Measurements from ENCODE around the gene QRICH1. TPM values are rescaled to one million over a fixed set of nuclear protein-coding genes. Genes with fewer than 3 reads are reported as not detected.

QRICH1 gene
- total and polyA plus RNA-seq, 3 donors from 2014 or later, result 126 to 287 (median 280) TPM

- WGBS, 2 donors, result 82 to 85% methylated on average over 11 to 14 of the region's 14 CpGs
- no peaks in the 10 kb centered on the region for H3K36me3 ChIP-seq (ENCODE audit: low read depth, missing control alignments)
- no peak for DNase-seq
- H3K4me3 ChIP-seq, result no peak overlapping the region
- H3K9me3 ChIP-seq, result no peaks in the 10 kb centered on the region
- no peak overlapping the region for H3K27ac ChIP-seq
- no peaks in the 10 kb centered on the region for H3K4me1 ChIP-seq
- intact Hi-C loops (cut with DNase I; ENCODE audit: low total_unique reads), result no loop called here
- H3K27me3 ChIP-seq, result no peaks in the 10 kb centered on the region
- no peak for TF ChIP-seq POLR2A (IDR thresholded peaks at IDR 0.05)
- TF ChIP-seq, protein P1, sequence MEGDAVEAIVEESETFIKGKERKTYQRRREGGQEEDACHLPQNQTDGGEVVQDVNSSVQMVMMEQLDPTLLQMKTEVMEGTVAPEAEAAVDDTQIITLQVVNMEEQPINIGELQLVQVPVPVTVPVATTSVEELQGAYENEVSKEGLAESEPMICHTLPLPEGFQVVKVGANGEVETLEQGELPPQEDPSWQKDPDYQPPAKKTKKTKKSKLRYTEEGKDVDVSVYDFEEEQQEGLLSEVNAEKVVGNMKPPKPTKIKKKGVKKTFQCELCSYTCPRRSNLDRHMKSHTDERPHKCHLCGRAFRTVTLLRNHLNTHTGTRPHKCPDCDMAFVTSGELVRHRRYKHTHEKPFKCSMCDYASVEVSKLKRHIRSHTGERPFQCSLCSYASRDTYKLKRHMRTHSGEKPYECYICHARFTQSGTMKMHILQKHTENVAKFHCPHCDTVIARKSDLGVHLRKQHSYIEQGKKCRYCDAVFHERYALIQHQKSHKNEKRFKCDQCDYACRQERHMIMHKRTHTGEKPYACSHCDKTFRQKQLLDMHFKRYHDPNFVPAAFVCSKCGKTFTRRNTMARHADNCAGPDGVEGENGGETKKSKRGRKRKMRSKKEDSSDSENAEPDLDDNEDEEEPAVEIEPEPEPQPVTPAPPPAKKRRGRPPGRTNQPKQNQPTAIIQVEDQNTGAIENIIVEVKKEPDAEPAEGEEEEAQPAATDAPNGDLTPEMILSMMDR (IDR thresholded peaks at IDR 0.05), result no peak
Observed at GRCh38 chr3:49112262-49112661, 18.4 kb upstream of the QRICH1 start.

GRCh38 chr3:49111347-49111746 lies 17.5 kb upstream of the QRICH1 start:
- Histone ChIP-seq H3K4me3 (no peak overlapping the region), H3K4me1 (no peaks in the 10 kb centered on the region), H3K36me3 (ENCODE audit: low read depth, missing control alignments) (no peaks in the 10 kb centered on the region), H3K27me3 (no peaks in the 10 kb centered on the region), H3K9me3 (no peaks in the 10 kb centered on the region), H3K27ac (no peak overlapping the region)
- WGBS, 2 donors, result 75% methylated on average over 6 of the region's 6 CpGs; no CpG with 5 or more reads in 1 of the 2 donors
- TF ChIP-seq POLR2A (IDR thresholded peaks at IDR 0.05), result no peak
- TF ChIP-seq, protein P1 (IDR thresholded peaks at IDR 0.05), result no peak
- intact Hi-C loops (cut with DNase I; ENCODE audit: low total_unique reads), result no loop called here
- no peak for DNase-seq

DNA sequence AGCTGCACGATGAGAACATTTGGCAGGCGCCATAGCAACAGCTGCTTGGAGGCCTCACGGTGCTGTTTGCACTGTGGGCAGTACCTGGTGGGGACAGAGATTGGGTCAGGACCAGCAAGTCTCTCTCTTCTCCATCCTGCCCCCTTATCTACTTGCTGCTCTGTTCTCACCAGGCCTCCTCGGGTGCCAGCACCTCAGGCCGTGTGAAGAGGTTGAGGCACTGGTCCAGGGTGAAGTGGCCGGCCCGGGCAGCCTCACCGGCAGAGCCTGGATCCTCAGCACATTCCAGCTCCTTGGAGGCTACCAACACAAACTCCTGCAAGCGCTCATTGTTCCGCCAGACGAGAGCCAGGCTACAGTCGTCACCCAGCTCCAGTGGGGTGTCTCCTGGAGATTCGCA lies 16.9 kb upstream of the QRICH1 start:
- H3K27me3 ChIP-seq, result no peaks in the 10 kb centered on the region
- no peak overlapping the region for H3K4me3 ChIP-seq
- no peak for DNase-seq
- no peak for TF ChIP-seq POLR2A (IDR thresholded peaks at IDR 0.05)
- TF ChIP-seq, protein P1 (IDR thresholded peaks at IDR 0.05), result no peak
- H3K36me3 ChIP-seq (ENCODE audit: low read depth, missing control alignments), result no peaks in the 10 kb centered on the region
- no peaks in the 10 kb centered on the region for H3K9me3 ChIP-seq
- no peaks in the 10 kb centered on the region for H3K4me1 ChIP-seq
- H3K27ac ChIP-seq, result no peak overlapping the region
- intact Hi-C loops (cut with DNase I; ENCODE audit: low total_unique reads), result no loop called here
- WGBS, 2 donors, result 82 to 85% methylated on average over 10 to 13 of the region's 13 CpGs

- no peak for DNase-seq
- intact Hi-C loops (cut with DNase I; ENCODE audit: low total_unique reads), result no loop called here
- H3K36me3 ChIP-seq (ENCODE audit: low read depth, missing control alignments), result no peaks in the 10 kb centered on the region
- no peaks in the 10 kb centered on the region for H3K27me3 ChIP-seq
- peaks cover 13% of the 10 kb centered on the region for H3K4me1 ChIP-seq
- no peaks in the 10 kb centered on the region for H3K9me3 ChIP-seq
- TF ChIP-seq, protein P1 (IDR thresholded peaks at IDR 0.05), result no peak
- no peak for TF ChIP-seq POLR2A (IDR thresholded peaks at IDR 0.05)
- no peak overlapping the region for H3K4me3 ChIP-seq
- WGBS, 2 donors, result 73 to 77% methylated on average over 6 to 14 of the region's 14 CpGs
- no peak overlapping the region for H3K27ac ChIP-seq
Observed at GRCh38 chr3:49108346-49108745, 14.5 kb upstream of the QRICH1 start.

All from testis (tissue), 3 donors.